PC-3 (cell line): Measurements from ENCODE around the gene LIN54. TPM values are rescaled to one million over a fixed set of nuclear protein-coding genes. Genes with fewer than 3 reads are reported as not detected.
A peak's percentile ranks its signal among the peaks of the same experiment; 100 is the strongest.

ENCODE experiments used
- ATAC-seq: fragments of 200-7000 bp; cut with Tn5 transposase; 2 replicates; pipeline ENCODE4 v1.9.1; 2020; ENCODE audit warnings: mild to moderate bottlenecking, moderate library complexity
- BruUV-seq: library from RNA; stranded (reverse); fragments of 400-500 nt; replicated peaks from 2 replicates; lab custom pipeline; 2021; lab: Mats Ljungman, UMichigan
- CTCF ChIA-PET: fragments of 300-600 bp; sonication (Branson Sonifier 250); formaldehyde crosslinking; loops from one replicate; lab custom pipeline; 2022; ENCODE audit warnings: antibody characterized with exemption; lab: Charles Lee
- POLR2A ChIA-PET: fragments of 300-600 bp; sonication (Branson Sonifier 250); formaldehyde crosslinking; loops from one replicate; lab custom pipeline; 2022; ENCODE audit warnings: antibody characterized with exemption; ENCODE audit not compliant: unreplicated experiment; lab: Charles Lee
- DNase-seq: peaks from one replicate; pipeline ENCODE4 v3.0.0-alpha.2; 2015
- H2AFZ ChIP-seq: fragments of 300-600 bp; sonication (generic); 2 replicates; pipeline ENCODE4 v1.6.0; 2016; ENCODE audit warnings: antibody characterized with exemption, low read length
- H3F3A ChIP-seq: fragments of 300-600 bp; sonication (generic); one replicate; pipeline ENCODE4 v1.6.0; 2017; ENCODE audit warnings: antibody characterized with exemption, low read length, control low read depth, mild to moderate bottlenecking; ENCODE audit not compliant: unreplicated experiment
- H3K27ac ChIP-seq: fragments of 300-600 bp; sonication (generic); 2 replicates; pipeline ENCODE4 v1.5.1; 2016; ENCODE audit warnings: mild to moderate bottlenecking, low read length
- H3K27me3 ChIP-seq: fragments of 300-600 bp; sonication (generic); 2 replicates; pipeline ENCODE4 v1.6.1; 2016; ENCODE audit warnings: low read length, mixed read lengths
- H3K36me3 ChIP-seq: fragments of 300-600 bp; sonication (generic); 2 replicates; pipeline ENCODE4 v1.6.1; 2016; ENCODE audit warnings: low read depth, mixed run types, low read length, mixed read lengths
- H3K4me1 ChIP-seq: fragments of 300-600 bp; sonication (generic); 2 replicates; pipeline ENCODE4 v1.5.1; 2016; ENCODE audit warnings: low read length; ENCODE audit not compliant: insufficient read depth
- H3K4me2 ChIP-seq: fragments of 300-600 bp; sonication (generic); 2 replicates; pipeline ENCODE4 v1.6.0; 2016; ENCODE audit warnings: low read length
- H3K4me3 ChIP-seq: fragments of 300-600 bp; sonication (generic); 2 replicates; pipeline ENCODE4 v1.5.1; 2016; ENCODE audit warnings: mild to moderate bottlenecking, low read length, mixed read lengths
- H3K79me2 ChIP-seq: fragments of 300-600 bp; sonication (generic); 2 replicates; pipeline ENCODE4 v1.6.1; 2017; ENCODE audit warnings: low read length, mixed read lengths
- H3K9ac ChIP-seq: fragments of 300-600 bp; sonication (generic); 2 replicates; pipeline ENCODE4 v1.6.0; 2016; ENCODE audit warnings: mild to moderate bottlenecking, low read length
- H3K9me2 ChIP-seq: fragments of 300-600 bp; sonication (generic); replicated peaks from 2 replicates; pipeline ENCODE4 v1.6.1; 2016; ENCODE audit warnings: mixed run types, low read length, mixed read lengths
- H3K9me3 ChIP-seq: fragments of 300-600 bp; sonication (generic); 2 replicates; pipeline ENCODE4 v1.6.1; 2016; ENCODE audit warnings: low read length, mixed read lengths
- H4K20me1 ChIP-seq: fragments of 300-600 bp; sonication (generic); 2 replicates; pipeline ENCODE4 v1.6.1; 2016; ENCODE audit warnings: low read length, mixed read lengths
- EZH2 ChIP-seq: fragments of 300-600 bp; sonication (generic); IDR thresholded peaks from one replicate; pipeline ENCODE4 v1.6.1; 2017; ENCODE audit warnings: antibody characterized with exemption, mild to moderate bottlenecking, low read length; ENCODE audit not compliant: unreplicated experiment
- EZH2phosphoT487 ChIP-seq: fragments of 300-600 bp; sonication (generic); IDR thresholded peaks from 2 replicates; pipeline ENCODE4 v1.6.1; 2018; ENCODE audit warnings: mild to moderate bottlenecking, antibody characterized with exemption, low read length, borderline replicate concordance
- intact Hi-C: fragments of 100-400 bp; cut with micrococcal nuclease; formaldehyde crosslinking; loops from 2 replicates; pipeline ENCODE4 v1.9.0; 2023
- total RNA-seq: library from RNA; depleted of rRNA; stranded (reverse); fragments of >200 nt; gene quantifications from 2 replicates; pipeline ENCODE4 v1.2.3, GENCODE V29; 2014
- TF ChIP-seq, protein P1 (sequence below): fragments of 300-600 bp; sonication (generic); conservative IDR thresholded peaks from 2 replicates; pipeline ENCODE4 v1.5.1; 2017; ENCODE audit warnings: antibody characterized with exemption, low read depth, mild to moderate bottlenecking, low read length

LIN54 gene
- total RNA-seq, 1 experiment from 2014 or later = 15.9 TPM

DNA sequence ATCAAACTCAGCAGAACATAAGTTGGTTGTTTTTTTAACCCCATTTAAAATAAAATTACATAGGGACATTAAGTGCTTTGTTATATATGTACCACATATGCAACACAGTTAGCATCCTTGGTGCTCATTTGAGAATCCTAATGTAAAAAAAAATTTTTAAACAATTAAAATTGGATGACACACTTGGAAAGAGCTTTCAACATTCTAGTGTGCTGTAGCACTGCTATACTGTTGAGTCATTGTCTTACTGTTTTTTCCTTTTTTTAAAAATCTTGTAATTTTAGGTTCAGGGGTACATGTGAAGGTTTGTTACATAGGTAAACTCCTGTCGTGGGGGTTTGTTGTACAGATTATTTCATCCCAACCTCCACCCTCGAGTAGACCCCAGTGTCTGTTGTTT lies 97.3 kb downstream of the LIN54 start:
- Histone ChIP-seq H3F3A (no peaks in the 10 kb centered on the region), H3K4me1 (no peaks in the 10 kb centered on the region), H3K9me2 (no peaks in the 10 kb centered on the region), H3K4me3 (no peak overlapping the region), H3K27me3 (no peaks in the 10 kb centered on the region), H3K79me2 (no peaks in the 10 kb centered on the region), H3K9ac (no peak overlapping the region), H4K20me1 (no peaks in the 10 kb centered on the region), H3K27ac (no peak overlapping the region), H3K36me3 (no peaks in the 10 kb centered on the region), H3K4me2 (no peak overlapping the region), H2AFZ (no peak overlapping the region), H3K9me3 (no peaks in the 10 kb centered on the region)
- intact Hi-C loops = no loop called here
- no peak for ATAC-seq
- no TSS peak for BruUV-seq
- TF ChIP-seq, protein P1, sequence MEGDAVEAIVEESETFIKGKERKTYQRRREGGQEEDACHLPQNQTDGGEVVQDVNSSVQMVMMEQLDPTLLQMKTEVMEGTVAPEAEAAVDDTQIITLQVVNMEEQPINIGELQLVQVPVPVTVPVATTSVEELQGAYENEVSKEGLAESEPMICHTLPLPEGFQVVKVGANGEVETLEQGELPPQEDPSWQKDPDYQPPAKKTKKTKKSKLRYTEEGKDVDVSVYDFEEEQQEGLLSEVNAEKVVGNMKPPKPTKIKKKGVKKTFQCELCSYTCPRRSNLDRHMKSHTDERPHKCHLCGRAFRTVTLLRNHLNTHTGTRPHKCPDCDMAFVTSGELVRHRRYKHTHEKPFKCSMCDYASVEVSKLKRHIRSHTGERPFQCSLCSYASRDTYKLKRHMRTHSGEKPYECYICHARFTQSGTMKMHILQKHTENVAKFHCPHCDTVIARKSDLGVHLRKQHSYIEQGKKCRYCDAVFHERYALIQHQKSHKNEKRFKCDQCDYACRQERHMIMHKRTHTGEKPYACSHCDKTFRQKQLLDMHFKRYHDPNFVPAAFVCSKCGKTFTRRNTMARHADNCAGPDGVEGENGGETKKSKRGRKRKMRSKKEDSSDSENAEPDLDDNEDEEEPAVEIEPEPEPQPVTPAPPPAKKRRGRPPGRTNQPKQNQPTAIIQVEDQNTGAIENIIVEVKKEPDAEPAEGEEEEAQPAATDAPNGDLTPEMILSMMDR = no peak
- no peak for TF ChIP-seq EZH2
- TF ChIP-seq EZH2phosphoT487 = no peak
- ChIA-PET POLR2A (no interaction called here), CTCF (no interaction called here)
- no peak for DNase-seq

DNA sequence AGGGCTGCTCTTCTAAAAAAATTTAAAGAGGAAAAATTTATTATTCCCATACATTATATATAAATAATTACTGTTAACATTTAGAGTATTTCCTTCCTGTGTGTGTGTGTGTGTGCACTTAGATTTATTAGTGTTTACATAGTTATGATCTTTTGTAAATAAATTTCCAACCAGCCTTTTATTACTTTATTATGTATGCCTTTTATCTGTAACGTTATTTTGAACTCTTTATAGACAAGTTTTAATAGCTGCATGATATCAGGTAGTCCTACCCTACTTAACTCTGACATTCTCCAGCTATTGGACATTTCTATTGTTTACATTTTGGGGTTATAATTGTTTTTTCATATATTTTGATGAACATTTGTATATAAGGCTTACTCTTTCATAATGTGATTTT lies 101.3 kb downstream of the LIN54 start:
- Histone ChIP-seq H3K79me2 (no peaks in the 10 kb centered on the region), H3K9me3 (no peaks in the 10 kb centered on the region), H3K27me3 (no peaks in the 10 kb centered on the region), H3K36me3 (no peaks in the 10 kb centered on the region), H2AFZ (no peak overlapping the region), H3F3A (no peaks in the 10 kb centered on the region), H3K4me3 (no peak overlapping the region), H4K20me1 (no peaks in the 10 kb centered on the region), H3K27ac (no peak overlapping the region), H3K9ac (no peak overlapping the region), H3K4me1 (peaks cover 11% of the 10 kb centered on the region), H3K9me2 (no peaks in the 10 kb centered on the region), H3K4me2 (no peak overlapping the region)
- ChIA-PET CTCF (no interaction called here), POLR2A (interaction anchor here (0.6 kb wide), 1 partner anchor 126 kb away, joined by 19 read pairs; the partner anchor contains the start of gene COPS4)
- TF ChIP-seq EZH2phosphoT487 (no peak), EZH2 (no peak)
- TF ChIP-seq, protein P1 = no peak
- intact Hi-C loops = no loop called here
- DNase-seq (no peak), ATAC-seq (peak; percentile 76)
- BruUV-seq = no TSS peak

DNA sequence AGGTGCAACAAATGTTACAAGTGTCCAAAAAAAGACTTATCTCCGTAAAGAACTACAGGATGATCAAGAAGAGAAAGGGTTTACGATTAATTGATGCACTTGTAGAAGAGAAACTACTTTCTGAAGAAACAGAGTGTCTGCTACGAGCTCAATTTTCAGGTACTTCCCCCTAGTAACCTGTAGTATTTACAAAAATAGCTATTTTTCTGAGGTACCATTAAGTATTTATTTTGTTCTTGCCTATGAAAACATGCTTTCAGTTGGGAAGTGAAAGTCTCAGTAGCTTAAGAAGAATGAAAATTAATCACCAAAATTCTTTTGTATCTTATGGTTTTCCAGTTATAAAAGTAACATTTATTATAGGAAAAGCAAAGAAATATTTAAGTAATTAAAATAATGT lies 104.2 kb downstream of the LIN54 start:
- H4K20me1 ChIP-seq = no peaks in the 10 kb centered on the region
- no peaks in the 10 kb centered on the region for H3K36me3 ChIP-seq
- DNase-seq (no peak), ATAC-seq (no peak)
- H3K9ac ChIP-seq = no peak overlapping the region
- no peak overlapping the region for H3K27ac ChIP-seq
- no peak for TF ChIP-seq EZH2
- ChIA-PET CTCF (no interaction called here), POLR2A (no interaction called here)
- H3K79me2 ChIP-seq = peaks cover 16% of the 10 kb centered on the region
- intact Hi-C loops = no loop called here
- no peak overlapping the region for H3K4me2 ChIP-seq
- H3K9me2 ChIP-seq = no peaks in the 10 kb centered on the region
- H2AFZ ChIP-seq = no peak overlapping the region
- H3K9me3 ChIP-seq = no peaks in the 10 kb centered on the region
- no TSS peak for BruUV-seq
- H3F3A ChIP-seq = no peaks in the 10 kb centered on the region
- H3K27me3 ChIP-seq = no peaks in the 10 kb centered on the region
- no peak overlapping the region for H3K4me3 ChIP-seq
- peaks cover 13% of the 10 kb centered on the region for H3K4me1 ChIP-seq
